HG02642 (cell line): ENCODE measurements around the gene GINM1.

ENCODE experiments used
- ATAC-seq: cut with Tn5 transposase; IDR thresholded peaks from one replicate; pipeline ENCODE4 v1.9.1; 2021; ENCODE audit warnings: mild to moderate bottlenecking; ENCODE audit not compliant: unreplicated experiment, poor library complexity

GINM1 gene

DNA sequence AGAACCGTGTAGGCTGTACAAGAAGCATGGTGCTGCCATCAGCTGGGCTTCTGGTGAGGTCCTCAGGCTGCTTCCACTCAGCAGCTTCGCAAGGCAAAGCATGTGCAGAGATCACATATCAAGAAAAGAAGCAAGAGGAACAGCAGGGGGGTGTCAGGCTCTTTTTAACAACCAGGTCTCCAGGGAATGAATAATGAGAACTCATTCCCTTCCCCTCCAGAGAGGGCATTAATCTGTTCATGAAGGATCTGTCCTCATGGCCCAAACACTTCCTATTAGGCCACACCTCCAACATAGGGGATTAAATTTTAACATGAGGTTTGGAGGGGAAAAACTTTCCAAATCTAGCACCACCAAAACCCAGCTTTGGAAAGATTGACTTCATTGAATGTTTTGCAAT, 20.0 kb downstream of the GINM1 start:
- ATAC-seq: no peak

DNA sequence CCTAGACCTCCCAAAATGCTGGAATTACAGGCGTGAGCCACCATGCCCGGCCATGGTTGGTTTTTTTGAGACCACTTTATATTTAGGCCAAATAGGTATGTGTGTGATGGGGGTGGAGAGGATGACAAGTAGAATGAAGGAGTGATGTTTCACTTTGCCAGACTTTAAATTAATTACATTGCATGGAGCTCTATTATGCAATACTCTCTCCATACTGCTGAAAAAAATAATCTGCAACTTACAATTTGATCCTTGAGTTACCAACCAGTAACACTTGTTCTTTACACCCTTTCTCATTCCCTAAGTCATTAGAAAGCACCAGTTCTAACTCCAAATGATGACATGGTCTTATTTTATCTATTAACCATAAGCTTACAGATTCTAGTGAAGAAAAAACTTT, 26.8 kb downstream of the GINM1 start:
- ATAC-seq: no peak

DNA sequence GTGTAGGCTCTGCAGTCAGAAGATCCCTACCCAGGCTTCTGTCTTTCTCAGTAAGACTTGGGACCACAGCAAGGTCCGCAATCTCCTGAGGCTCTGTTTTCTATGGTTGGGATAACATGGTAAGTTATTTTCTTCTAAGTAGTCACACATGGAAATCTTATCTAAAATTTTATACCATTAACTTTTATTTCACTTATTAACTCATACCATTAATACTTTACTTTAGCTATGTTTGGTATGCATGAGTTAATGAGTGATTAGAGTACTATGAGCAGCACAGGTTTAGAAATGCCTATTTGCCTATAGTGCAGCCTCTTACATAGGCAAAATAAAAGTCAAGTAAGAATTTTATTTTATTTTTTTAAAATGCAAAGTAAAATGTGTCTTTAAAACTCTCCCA, 27.2 kb downstream of the GINM1 start:
- ATAC-seq: no peak

DNA sequence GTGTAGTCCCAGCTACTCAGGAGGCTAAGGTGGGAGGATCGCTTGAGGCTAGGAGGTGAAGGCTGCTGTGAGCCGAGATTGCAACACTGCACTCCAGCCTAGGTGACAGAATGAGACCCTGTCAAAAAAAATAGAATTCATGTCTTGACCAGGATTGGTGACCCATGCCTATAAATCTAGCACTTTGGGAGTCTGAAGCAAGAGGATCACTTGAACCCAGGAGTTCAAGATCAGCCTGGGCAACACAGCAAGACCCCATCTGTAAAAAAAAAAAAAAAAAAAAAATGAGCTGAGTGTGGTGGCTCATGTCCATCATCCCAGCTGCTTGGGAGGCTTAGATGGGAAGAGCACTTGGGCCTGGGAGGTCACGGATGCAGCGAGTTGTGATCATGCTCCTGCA, 34.3 kb downstream of the GINM1 start:
- no peak for ATAC-seq

DNA sequence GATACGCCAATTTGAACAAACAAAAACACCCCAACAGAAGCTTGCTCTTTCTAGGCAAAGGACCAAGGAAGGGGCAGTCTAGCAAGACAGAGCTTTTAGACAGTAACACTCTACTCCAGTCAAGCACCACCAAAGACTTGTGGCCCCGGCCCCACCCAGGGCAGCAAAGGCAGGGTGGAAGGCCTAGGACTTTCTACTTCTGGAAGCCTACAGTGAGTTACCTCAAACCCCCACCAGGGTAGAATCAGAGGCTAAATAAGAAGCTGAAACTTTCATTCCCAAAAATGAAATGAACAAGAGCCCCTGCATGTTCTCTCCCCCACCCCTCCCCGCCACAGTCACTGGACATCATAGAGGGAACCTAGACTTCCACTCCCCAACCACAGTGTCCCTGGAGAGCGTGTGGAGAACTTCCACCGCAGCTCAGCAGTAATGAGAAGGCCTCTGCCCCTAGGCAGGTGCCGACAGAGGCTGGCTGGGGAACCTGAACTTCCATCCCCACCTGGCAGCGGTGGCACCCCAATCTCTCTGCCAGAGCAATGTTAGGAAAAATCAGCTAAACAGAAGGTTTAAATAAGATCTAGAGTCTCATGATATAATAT, 42.3 kb downstream of the GINM1 start:
- no peak for ATAC-seq

DNA sequence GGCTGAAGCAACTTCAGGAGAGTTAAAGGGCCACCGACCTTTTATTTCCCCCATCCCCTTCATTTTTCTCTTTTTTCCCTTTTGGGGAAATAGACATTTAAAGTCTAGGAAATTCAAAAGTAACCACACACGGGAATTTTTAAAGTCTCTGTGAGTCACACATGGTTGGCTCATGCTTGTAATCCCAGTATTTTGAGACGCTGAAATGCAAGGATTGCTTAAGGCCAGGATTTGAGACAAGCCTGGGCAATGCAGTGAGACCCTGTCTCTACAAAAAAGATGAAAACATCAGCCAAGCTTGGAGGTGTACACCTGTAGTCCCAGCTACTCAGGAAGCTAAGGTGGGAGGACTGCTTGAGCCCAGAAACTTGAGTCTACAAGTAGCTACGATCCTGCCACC, 48.2 kb downstream of the GINM1 start:
- no peak for ATAC-seq

DNA sequence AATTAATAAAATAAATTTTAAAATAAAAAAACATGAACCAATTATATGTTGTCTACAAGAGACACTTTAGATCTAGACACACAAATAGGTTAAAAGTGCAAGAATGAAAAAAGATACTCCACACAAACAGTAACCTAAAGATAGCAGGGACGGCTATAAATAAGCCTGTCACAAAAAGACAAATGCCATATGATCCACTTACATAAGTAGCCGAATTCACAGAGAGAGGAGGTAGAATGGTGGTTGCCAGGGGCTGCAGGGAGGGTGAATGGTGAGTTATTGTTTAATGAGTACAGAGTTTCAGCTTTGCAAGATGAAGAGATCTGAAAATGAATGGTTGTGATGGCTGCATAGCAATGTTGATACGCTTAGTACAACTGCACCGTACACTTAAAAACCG, 49.6 kb downstream of the GINM1 start:
- no peak for ATAC-seq

DNA sequence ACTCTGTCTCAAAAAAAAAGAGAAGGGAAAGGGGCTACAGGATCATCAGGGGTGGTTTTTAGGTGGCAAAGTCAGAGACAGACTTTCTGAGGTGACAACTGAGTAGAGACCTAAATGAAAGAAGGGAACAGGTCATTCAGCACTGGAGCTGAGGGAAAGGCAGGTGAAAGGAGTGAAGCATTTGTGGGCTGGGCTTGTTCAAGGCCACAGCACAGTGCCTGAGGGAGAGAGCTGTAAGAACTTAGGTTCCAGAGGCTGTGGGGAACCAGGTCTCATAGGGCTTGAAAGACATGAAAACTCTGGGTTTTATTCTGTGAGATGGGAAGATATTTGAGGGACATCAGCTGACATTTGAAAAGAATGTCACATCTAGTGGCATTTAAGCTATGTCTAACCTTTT, 61.5 kb downstream of the GINM1 start:
- ATAC-seq: no peak

DNA sequence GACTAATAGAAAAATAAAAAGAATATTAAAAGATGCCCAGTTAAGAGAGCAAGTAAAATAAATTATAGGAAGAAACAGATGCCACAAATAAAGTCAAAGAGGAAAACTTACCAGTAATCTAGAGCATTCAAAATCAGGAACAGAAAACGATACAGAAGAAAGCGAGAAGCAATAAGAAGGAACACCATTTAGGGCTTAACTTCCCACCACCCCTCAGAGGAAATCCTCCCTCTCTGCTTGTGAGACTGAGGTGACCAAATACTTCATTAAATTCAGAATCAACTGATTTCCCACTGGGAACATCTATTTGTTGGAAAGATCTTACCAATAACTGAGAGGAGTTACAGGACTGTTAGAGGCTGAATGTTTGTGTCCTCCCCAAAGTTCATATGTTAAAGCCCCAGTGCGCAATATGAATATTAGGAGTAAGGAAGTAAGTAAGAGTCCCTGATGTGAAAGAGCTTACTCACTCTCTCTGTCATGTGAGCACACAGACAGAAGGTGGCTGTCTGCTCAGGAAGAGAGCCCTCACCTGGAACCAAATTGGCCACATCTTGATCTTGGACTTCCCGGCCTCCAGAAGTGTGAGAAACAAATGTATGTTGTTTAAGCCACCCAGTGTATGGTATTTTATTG, 62.8 kb downstream of the GINM1 start:
- peak; percentile 87 for ATAC-seq

DNA sequence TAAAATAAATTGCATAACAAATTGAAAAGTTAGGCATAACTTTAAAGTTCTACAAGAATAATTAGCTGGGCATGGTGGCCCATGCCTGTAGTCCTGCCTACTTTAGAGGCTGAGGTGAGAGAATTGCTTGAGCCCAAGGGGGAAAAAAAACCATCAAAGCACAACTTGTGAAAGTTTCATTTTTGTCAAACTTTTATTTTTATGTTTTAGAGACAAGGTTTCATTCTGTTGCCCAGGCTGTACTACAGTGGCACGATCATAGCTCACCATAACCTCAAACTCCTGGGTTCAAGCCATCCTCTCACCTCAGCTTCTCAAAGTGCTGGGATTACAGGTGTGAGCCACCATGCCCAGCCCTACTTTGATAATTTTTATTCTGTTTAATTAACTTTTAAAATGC, 68.1 kb downstream of the GINM1 start:
- ATAC-seq: no peak

DNA sequence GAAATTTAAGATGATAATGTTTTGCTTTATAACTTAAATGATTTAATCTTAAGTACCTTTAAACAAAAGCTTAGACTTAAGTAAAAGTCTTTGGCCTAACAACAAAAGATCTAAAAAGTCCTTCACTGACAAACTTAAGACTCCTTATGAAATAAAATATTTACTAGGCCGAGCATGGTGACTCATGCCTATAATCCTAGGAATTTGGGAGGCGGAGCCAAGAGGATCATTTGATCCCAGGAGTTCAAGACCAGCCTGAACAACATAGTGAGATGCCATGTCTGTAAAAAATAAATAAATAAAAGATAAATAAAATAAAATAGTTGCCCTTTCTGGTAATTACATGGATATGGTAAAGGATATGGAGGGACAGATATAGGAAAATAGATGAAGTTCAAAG, 69.9 kb downstream of the GINM1 start:
- ATAC-seq: no peak
